T-helper 1 cell treated with Interleukin-12 subunit alpha and Interleukin-12 subunit beta and Interleukin-4 antibody, amounts not matched to agents 30 μg/mL and 1 μg/mL, for 36 hours (primary cell): ENCODE results near the gene AFG1L.

ENCODE experiments used
- H3K27ac Mint-ChIP-seq: one replicate; pipeline ENCODE4 v1.8.0; 2021; ENCODE audit warnings: mild to moderate bottlenecking, mixed read lengths
- H3K27me3 Mint-ChIP-seq: one replicate; pipeline ENCODE4 v1.8.0; 2021; ENCODE audit warnings: low read depth, mixed read lengths
- H3K36me3 Mint-ChIP-seq: one replicate; pipeline ENCODE4 v1.8.0; 2021; ENCODE audit warnings: low read depth, mixed read lengths
- H3K4me1 Mint-ChIP-seq: one replicate; pipeline ENCODE4 v1.8.0; 2021; ENCODE audit warnings: low read depth, mixed read lengths
- H3K4me3 Mint-ChIP-seq: one replicate; pipeline ENCODE4 v1.8.0; 2021; ENCODE audit warnings: mild to moderate bottlenecking, moderate library complexity, mixed read lengths
- H3K9me3 Mint-ChIP-seq: one replicate; pipeline ENCODE4 v1.8.0; 2021; ENCODE audit warnings: mixed read lengths

The AFG1L gene

DNA sequence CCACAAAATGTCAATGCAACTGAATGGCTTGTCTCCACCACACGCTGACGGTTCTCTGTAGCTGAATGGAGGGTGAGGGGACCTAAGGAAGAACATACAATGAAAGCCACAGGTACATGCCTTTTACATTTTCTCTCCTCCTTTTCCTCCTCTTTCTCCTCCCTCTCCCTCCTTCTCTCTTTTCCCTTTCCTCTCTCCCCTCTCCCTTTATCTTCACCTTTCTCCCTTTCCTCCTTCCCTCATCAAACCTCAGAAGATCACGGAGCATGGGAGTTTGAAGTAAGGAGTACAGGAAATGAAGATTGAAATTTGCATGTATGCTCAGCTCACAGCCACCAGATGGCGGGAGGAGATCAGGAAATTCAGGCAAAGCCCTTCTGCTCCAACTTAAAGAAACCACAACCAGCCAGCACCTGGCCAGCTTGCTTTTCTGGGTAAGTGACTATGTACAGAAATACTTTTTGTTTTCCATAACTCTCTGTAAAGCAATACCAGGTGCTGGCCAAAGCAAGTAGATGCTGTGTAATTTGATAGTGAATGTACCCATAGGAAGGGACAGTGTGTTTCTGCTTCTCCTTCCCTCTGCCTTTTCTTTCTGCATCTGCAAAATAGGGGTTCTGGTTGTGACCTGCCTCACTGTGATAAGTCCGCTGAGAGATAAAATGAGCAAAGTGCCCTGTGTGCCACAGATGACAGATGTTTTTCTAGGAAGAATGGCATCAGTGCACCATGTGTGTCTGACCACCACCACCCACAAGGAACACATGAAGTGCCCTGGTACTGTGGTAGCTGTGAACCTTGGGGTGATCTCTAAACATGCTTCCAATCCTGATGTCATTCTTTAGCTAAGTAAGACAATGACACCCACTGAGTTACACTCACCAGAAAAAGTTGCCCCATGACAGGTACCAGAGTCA, 247.2 kb downstream of the AFG1L start:
- Mint-ChIP-seq H3K27me3 (peaks cover 55% of the 10 kb centered on the region), H3K27ac (no peak overlapping the region), H3K36me3 (no peaks in the 10 kb centered on the region), H3K4me3 (peak overlapping the region; percentile 52), H3K9me3 (peaks cover 7% of the 10 kb centered on the region), H3K4me1 (peaks cover 10% of the 10 kb centered on the region)

DNA sequence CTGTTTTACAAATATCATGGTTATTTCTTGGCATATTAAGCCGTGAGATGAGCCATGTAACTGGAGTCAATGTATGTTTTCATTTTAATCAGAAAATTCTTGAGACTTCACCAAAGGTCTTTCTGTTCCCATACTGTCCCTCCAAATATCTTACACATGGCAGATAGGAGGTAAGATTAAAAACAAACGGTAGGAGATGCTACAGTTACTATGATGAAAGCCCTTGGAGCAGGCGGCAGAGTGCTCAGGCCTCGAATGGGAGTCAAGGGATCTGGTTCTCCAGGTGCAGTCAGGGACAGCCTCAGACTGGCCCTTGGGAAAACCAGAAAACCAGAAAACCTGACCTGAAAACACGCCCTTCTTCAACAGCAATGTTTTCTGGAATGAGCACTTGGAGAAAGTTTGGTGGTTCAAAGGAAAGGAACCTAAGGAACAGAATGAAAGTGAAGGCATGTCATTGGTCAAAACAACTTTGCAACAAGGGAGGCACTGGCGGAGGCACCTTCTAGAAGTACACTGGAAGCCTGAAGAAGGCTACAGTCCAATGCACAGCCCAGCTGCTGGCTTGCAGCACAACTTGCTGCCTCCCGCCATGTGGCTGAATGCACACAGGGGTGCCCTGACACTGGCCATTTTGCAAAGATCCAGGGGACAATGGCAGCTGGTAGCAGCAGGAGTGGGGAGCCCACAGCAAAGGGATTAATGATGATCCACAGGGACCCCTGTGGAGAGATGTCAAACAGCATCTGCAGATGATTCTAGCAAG, 248.5 kb downstream of the AFG1L start:
- Mint-ChIP-seq H3K27me3 (peaks cover 52% of the 10 kb centered on the region), H3K4me1 (peaks cover 10% of the 10 kb centered on the region), H3K27ac (no peak overlapping the region), H3K36me3 (no peaks in the 10 kb centered on the region), H3K9me3 (peaks cover 7% of the 10 kb centered on the region), H3K4me3 (no peak overlapping the region)

DNA sequence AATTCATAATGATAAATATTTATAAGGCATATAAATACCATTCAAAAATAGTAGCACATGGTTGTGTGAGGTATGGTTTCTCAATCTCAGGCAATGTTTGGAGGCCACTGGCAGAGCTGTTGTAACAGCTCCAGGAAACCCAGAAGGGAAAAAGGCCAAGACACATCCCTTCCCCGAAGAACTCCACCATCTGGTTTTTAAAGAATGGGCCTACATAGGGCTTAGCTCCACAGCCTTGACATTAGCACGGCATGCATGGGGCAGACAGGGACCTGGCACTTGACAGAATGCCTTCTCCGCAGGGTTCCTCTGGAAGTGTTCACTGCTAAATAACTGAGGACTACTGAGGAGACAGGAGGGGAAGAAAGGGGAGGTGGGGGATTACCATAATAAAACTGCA, 249.8 kb downstream of the AFG1L start:
- Mint-ChIP-seq H3K36me3 (no peaks in the 10 kb centered on the region), H3K9me3 (peaks cover 5% of the 10 kb centered on the region), H3K4me1 (peaks cover 10% of the 10 kb centered on the region), H3K27me3 (peaks cover 45% of the 10 kb centered on the region), H3K4me3 (no peak overlapping the region), H3K27ac (no peak overlapping the region)

DNA sequence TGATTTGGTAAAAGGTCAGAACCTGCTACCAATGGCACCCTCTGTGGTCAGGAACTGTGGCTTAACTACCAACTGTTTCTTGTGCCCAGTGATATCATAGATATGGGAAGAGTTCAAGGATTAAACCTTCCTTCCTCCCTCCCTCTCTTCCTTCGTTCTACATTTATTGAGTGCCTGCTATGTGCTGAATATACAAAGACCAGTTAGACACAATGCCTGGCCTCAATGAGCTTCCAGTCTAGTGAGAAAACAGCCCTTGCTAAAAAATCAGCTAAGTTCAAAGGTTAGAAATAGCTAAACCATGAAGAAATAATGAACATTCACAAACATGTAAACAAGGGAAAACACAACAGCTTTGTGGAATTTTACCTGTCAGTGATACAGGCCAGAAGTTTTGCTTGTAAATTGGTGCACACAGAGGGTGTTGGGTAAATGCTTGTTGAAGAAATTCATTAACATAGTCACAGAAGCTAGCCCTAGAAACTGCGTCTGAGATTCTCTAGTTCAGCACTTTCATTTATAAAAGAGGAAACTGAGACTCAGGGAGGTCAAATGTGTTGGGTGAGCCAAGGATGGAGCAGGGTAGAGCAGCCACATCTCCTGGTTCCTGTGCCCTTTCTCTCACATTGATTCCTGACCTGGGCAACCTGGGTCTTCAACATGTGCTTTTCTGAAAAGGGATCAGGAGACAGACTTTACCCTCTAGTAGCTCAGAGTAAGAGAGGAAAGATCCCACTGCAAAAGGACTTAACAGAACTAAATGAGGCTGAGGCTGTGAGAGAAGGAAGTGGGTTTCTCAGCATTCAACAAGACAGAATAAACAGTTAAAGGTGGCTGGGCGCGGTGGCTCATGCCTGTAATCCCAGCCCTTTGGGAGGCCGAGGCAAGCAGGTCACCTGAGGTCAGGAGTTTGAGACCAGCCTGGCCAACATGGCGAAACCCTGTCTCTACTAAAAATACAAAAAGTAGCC, 251.5 kb downstream of the AFG1L start:
- Mint-ChIP-seq H3K9me3 (no peaks in the 10 kb centered on the region), H3K27me3 (peaks cover 34% of the 10 kb centered on the region), H3K27ac (no peak overlapping the region), H3K4me3 (no peak overlapping the region), H3K4me1 (peaks cover 10% of the 10 kb centered on the region), H3K36me3 (no peaks in the 10 kb centered on the region)

DNA sequence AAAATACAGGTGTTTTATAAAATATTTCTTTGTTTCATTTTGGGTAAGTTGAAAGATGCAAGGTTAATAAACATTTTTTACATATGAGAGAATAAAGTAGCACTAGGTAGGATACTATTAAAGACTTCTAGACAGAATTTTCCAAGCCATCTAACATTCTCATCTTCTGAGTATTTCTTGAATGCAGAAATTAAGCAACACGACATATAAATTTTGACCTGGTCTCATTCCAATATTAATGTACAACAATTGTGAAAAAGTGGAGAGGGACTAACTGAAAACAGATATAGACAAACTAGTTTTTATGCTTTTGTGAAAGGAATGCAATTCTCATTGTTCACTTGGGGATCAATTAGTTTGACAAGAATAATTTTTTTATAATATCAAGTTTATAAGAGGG, 254.4 kb downstream of the AFG1L start:
- no peaks in the 10 kb centered on the region for H3K9me3 Mint-ChIP-seq
- H3K36me3 Mint-ChIP-seq, result no peaks in the 10 kb centered on the region
- peaks cover 34% of the 10 kb centered on the region for H3K27me3 Mint-ChIP-seq
- no peak overlapping the region for H3K27ac Mint-ChIP-seq
- H3K4me1 Mint-ChIP-seq, result peaks cover 3% of the 10 kb centered on the region
- no peak overlapping the region for H3K4me3 Mint-ChIP-seq

DNA sequence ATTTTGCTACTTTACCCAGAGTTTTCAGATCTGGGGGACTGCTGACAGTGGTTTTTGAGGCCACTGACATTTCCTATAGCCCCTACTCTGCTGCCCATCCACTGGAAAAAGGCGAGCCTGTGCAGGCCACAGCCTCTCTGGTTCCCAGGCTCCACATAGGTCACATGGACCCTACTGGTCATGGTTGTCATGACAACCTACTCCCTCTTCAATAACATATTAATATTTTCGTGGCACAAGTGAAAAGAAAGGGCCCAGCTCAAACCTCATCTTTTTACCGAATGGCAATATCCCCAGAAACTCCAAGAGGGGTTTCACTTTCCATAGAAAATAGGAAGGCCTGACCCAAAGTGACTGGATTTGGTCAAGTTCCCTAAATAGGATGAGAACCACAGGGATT, 254.9 kb downstream of the AFG1L start:
- H3K27ac Mint-ChIP-seq, result no peak overlapping the region
- peaks cover 39% of the 10 kb centered on the region for H3K27me3 Mint-ChIP-seq
- no peak overlapping the region for H3K4me3 Mint-ChIP-seq
- H3K9me3 Mint-ChIP-seq, result no peaks in the 10 kb centered on the region
- peaks cover 3% of the 10 kb centered on the region for H3K4me1 Mint-ChIP-seq
- no peaks in the 10 kb centered on the region for H3K36me3 Mint-ChIP-seq

DNA sequence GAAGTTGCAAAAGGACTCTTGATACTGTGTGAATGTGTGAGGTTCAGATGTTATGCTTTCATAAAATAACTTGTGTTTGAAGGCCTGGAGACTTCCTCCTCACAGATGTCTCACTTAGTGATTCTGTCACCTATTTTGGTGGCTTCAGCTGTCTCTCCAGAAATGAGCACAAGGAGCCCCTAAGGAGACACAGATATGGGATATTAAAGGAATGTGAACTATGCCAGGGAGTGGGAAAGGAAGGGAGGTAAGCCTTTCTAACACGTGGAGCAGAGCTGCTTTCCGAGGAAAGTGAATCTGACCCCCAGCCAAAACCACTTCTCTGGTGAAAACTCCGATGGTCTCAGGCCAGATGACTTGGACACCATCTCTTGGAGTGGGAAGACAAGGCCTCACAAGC, 255.4 kb downstream of the AFG1L start:
- no peaks in the 10 kb centered on the region for H3K9me3 Mint-ChIP-seq
- no peak overlapping the region for H3K27ac Mint-ChIP-seq
- peaks cover 3% of the 10 kb centered on the region for H3K4me1 Mint-ChIP-seq
- H3K27me3 Mint-ChIP-seq, result peaks cover 42% of the 10 kb centered on the region
- no peak overlapping the region for H3K4me3 Mint-ChIP-seq
- no peaks in the 10 kb centered on the region for H3K36me3 Mint-ChIP-seq

DNA sequence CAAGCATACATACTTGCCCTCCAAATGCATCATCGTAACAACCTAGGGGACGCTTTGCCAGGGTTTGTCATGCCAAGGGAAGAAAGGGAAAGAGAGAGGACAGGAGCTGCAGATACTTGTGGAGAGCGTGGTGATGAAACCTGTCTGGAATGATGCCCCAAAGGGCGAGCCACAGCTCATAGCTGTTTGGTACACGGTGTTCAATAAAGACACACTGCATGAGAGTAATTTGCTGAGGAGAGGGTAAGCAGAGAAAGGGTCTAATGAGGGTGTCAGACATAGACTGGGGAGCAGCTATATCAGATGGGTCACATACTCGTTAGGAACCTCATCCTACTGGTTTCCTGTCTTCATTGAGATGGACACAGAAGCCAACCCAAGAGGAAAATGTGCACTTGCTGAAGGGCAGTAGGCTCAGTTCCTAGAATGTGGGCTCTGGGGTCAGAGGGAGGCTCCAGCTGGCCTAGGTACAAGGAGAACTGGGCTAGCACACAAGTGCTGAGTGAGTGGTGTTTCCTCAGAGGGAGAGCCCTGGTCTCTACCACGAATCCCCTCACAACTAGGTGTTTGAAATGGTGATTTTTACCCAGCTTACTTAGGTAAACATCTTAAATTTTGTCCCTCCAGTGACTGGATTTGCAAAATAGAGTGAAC, 260.7 kb downstream of the AFG1L start:
- H3K36me3 Mint-ChIP-seq, result no peaks in the 10 kb centered on the region
- no peak overlapping the region for H3K27ac Mint-ChIP-seq
- H3K9me3 Mint-ChIP-seq, result no peaks in the 10 kb centered on the region
- peaks cover 48% of the 10 kb centered on the region for H3K27me3 Mint-ChIP-seq
- peaks cover 7% of the 10 kb centered on the region for H3K4me1 Mint-ChIP-seq
- H3K4me3 Mint-ChIP-seq, result no peak overlapping the region

DNA sequence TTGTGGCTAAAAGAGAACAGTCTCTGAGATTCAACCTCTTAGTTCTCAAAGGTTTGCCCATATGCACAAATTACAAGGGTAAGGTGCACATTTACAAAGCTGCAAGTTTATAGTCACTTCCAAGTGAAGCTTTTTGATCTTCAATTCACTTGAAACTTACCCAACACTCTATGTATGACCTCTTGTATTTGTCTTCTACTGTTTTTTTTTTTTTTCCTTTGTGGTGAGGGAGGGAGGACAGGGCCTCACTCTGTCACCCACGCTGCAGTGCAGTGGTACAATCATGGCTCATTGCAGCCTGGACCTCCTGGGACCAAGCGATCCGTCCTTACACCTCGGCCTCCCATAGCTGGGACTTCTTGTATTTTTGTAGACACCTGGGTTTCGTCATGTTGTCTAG, 261.4 kb downstream of the AFG1L start:
- no peaks in the 10 kb centered on the region for H3K9me3 Mint-ChIP-seq
- H3K4me3 Mint-ChIP-seq, result no peak overlapping the region
- H3K36me3 Mint-ChIP-seq, result no peaks in the 10 kb centered on the region
- peaks cover 7% of the 10 kb centered on the region for H3K4me1 Mint-ChIP-seq
- peaks cover 48% of the 10 kb centered on the region for H3K27me3 Mint-ChIP-seq
- no peak overlapping the region for H3K27ac Mint-ChIP-seq

DNA sequence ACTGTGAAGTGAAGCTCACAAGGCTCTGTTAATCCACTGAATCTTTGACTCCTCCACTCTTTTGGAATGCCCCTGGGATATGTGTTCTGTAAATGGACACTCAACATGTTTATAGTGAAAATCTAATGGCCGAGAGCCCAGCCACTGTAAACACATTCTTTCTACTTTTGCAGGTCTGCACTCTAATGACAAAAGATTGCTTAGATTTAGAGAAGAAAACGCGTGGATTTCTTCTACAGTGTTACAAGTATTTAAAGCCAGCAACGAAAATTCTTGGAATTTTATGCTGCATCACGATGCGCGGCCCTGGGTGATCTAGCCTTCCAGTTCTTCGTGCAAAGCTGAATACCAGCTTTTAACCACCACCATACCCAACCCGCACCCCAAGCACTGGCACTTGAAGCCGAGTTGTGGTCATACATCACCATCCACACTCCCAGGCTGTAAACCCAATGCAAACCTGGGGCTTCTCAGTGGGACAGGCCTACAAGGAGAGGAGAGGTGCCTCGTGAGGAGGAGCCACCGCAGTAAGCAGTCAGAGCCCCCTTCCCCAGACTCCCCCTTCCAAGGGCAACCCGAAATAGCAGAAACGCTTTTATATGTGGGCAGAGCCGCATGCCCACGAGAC, 262.1 kb downstream of the AFG1L start:
- peaks cover 7% of the 10 kb centered on the region for H3K4me1 Mint-ChIP-seq

DNA sequence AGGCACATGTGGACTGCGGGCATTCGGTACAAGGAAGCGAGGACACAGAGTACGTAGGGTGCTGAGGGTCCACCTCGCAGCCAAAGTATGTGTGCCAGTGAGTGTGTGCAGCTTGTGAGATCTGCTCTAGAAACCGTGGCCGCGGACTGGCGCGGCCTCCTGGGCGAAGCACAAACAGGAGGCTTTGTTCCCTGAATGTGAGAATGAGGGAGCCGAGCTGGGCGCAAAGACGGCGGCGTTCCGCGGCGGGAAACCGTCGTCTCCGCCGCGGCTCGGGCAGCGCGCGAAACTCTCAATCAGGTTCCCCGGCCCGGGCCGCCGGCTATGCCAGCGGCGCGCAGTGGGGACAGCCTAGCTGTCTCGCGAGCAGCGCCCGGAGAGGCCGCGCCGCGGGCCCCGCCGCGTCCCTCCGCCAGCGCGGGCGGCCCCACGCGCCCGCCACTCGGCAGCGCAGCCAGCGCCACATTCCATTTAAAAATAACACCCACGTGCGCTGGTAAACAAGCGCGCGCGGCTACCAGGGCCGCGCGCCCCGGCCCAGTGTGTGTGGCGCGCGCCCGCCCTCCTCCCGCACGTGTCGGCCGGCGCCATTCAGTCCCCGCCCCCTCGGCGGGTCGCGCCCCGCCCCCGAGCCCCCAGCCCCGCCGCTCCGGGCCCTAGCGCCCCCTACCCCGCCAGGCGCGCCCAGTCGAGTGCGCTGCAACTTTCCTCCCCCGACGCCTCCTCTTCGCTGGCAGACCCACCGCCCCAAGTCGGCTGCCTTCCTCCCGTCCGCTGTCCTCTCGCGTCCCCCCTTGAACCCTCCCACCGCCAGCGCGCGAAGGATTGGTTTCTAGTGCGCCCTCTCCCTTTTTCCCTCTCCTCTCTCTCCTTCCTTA, 262.9 kb downstream of the AFG1L start:
- peaks cover 15% of the 10 kb centered on the region for H3K4me1 Mint-ChIP-seq
- peak overlapping the region; percentile 94 for H3K27ac Mint-ChIP-seq
- peaks cover 5% of the 10 kb centered on the region for H3K36me3 Mint-ChIP-seq
- peak overlapping the region; percentile 85 for H3K4me3 Mint-ChIP-seq
- H3K27me3 Mint-ChIP-seq, result peaks cover 50% of the 10 kb centered on the region
- no peaks in the 10 kb centered on the region for H3K9me3 Mint-ChIP-seq

More for the DNA sequence above, 262.1 kb downstream of the AFG1L start:
- Mint-ChIP-seq H3K36me3 (peaks cover under 1% of the 10 kb centered on the region), H3K4me3 (peak overlapping the region; percentile 65), H3K27ac (peak overlapping the region; percentile 41), H3K9me3 (no peaks in the 10 kb centered on the region), H3K27me3 (peaks cover 50% of the 10 kb centered on the region)

DNA sequence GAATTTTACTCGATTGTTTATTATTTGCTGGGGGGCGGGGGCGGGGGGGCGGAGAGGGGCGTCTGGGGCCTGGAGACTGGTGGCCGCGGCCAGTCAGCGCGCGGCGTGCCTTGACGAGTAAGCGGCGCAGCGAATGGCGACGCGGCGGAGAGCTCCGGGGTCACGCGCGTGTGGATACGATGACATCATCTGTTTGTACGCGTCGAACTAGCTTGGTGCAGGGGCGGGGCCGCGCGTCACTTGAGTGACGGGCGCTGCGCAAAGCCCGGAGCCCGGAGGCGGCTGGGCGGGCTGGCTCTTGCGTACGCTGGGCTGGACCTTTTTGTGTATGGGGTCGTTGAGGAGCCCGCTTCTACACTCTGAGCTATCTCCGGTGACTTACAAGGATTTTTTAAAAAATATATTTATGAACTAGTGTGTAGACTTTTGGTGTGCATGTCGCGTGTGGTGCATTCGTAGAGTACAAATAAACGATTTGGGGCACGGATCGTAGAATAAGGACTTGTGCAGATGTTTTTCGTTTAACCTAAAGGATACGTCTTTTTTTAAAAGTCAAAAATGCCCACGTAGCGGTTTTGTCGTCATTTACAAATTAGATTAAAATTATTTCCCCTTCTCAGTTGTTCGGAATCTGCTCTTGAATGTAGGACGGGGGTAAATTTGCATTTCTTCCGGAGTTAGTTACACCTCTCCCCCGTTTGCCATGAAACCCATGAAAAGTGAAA, 263.7 kb downstream of the AFG1L start:
- Mint-ChIP-seq H3K4me3 (peak overlapping the region; percentile 85), H3K27ac (peak overlapping the region; percentile 94), H3K36me3 (peaks cover 7% of the 10 kb centered on the region), H3K9me3 (no peaks in the 10 kb centered on the region), H3K27me3 (peaks cover 50% of the 10 kb centered on the region), H3K4me1 (peaks cover 17% of the 10 kb centered on the region)
